Inferior parietal cortex (tissue), 1 donor: ENCODE measurements around the gene RADX.

Experiments used
- DNase-seq: peaks from one replicate; pipeline ENCODE4 v3.0.0-alpha.2; 2016; ENCODE audit errors: extremely low spot score

The RADX gene

DNA sequence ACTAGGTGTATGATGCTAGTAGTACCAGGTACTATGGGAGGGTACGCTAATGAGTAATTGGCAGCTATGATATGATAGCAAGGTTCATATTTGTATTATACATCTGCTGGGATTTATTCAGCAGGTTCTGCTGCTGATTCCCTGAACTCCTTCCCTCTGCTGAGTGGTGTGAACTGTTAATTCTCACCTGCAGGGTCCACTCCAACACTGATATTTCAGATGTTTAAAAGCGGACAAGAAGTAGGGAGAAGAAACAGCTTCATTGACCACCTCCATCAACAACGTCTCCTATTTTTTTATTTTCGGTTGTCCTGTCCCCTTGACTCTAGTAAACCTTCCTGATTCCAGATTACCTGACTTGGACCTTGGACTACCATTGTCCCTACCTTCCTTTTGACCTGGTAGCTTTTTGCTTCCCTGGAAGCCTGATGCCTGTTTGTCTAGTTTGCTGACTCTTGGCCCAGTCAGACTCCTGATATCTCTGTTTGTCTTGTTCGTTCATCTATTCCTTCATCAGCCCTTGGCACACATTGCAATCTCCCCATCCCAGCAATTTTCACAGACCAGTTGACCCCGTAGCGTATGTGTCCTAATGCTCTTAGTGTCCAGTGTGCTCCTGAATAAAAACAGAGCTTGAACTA, 80.8 kb downstream of the RADX start:
- DNase-seq, result no peak

DNA sequence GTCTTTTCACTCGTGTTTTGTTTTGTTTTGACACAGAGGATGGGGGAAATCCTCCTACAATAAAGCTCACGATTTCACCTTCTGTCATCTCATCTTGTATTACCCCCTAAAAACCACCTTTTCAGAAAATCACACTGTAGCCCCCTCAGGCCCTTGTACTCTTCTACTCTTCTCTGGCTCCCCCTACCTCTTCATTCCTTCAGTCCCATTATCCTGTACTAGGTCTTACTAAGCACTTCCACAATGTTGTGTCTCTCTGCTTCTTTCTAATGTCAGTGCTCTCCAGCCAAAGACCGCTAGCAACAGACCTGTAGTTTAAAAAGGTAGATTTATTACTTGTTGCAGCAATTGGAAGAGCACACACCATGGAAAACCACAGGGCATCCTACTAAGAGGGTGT, 84.7 kb downstream of the RADX start:
- no peak for DNase-seq

DNA sequence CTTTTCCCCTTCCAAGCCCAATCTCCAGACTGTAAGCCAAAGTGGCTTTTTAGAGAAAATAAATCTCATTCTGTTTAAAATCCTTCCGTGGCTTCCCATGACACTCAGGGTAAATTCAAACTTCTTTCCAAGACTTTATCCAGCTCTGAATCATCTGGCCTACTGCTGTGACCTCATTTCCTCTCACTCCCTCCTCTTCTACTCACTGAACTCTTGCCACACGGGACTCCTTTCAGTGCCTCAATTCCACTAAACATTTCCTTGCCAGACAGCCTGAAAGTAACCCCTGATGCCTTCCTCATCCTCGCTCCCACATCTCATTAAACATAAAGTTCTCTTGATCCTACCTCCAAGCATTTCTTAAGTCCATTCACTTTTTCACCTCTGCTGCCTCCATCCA, 86.9 kb downstream of the RADX start:
- no peak for DNase-seq

DNA sequence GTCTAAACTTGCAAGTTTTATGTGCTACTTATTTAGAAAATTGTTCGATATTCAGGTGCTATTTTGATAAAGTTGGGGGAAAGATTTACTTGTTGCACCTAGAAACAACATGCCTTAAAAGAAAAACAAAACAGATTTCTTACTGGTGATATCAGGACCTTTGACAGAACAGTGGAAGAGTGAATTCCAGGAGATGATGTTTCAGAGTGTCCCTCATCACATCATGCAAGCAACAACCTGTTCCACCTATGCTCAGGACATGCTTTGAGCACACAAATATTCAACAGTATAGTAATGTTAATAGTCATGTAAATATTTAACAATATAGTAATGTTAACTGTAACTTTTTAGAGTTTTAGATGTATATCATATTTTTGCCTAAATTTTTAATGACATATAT, 90.9 kb downstream of the RADX start:
- DNase-seq, result no peak

DNA sequence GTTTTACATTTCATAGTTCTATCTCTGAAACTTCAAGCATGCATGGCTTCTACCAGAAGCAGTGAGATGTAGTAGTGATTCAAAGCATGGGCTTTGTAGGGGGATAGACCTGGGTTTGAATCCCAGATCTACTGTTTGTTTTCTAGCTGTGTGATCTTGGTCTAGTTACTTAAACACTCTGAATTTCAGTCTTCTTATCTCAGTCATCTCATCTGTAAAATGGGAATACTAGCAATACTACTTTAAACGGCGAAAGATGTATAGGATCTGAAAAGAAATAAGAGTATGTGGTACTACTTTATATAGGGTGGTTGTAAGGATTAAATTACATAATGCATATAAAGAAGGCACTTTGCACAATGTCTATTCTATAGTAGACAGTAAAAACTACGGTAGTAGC, 94.7 kb downstream of the RADX start:
- DNase-seq, result no peak

DNA sequence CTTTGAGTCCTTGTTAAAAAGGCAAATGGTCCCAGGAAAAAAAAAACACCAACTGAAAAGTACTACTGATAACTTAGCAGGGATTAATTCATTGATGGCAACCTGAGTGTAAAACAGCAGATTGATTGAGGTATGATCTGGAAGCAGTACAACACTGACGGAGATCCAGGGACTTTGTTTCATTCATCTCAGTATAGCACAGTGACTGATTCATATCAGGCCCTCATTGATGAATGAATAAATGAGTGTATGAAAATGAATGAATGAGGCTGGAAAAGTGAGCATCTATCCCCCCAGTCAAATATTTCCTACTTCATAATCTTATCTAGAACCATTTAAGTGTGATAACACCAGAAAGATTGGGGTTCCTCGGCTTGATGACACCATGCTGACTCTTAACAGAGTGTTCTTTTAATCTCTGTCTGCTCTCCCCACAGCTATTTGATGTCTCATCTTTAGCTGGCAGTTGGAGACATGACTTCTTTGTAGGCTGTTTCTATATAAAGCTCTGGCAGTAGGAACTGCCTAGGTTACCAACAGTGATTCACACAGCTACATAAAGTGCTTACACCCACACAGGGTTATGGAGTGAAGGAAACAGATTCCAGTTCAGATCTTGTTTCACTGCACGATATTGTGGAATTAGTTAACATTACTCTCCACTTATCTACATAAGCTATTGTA, 96.1 kb downstream of the RADX start:
- no peak for DNase-seq

DNA sequence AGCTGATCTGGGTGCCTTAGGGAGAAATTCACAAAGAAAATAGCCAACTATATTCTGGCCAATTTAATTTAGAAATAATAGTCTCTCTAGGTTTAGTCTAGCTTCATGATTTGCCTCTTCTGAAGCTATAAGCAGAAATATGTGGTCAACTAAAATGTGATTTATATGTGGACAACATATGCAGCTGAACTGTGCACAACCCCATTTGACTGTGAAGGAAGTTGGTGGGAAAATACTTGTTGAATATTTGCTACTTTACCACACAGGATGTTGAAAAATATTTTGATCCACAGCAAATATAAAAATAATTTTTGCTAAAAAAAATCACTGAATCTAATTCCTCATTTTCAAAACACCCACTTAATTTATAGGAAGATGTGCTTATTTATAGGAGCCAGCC, 99.0 kb downstream of the RADX start:
- no peak for DNase-seq

DNA sequence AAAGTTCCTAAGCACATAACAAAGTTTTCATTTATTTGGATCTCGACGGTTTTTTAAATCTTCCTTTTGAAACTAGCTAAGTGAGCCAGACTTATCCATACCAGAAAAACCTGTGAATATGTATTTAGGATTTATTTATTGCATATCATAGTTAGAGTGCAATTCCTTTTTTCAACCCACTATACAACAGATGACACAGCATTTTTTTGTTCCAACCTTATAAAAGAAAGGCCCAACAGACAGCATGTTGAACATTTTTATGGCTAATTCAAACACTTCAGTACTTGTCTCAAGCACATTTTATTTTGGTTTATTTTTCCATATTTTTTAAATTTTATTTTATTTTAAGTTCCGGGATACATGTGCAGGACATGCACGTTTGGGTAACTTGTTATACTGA, 99.6 kb downstream of the RADX start:
- no peak for DNase-seq

DNA sequence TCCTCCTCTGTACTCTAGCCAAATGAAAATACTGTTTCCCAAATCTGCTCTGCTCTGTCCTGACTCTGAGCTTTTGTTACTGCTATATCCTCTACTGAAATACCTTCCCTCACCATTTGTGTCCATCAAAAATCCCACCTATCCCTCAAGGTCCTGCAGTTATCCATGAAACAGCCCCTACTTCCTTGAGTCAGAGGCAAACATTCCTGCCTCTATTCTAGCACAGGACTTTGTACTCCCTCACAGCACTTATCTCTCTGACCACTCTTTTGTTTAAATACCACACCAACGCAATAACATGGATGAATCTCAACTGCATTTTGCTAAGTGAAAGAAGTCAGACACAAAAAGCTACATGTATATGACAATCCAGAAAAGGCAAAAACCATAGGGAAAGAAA, 104.2 kb downstream of the RADX start:
- no peak for DNase-seq

DNA sequence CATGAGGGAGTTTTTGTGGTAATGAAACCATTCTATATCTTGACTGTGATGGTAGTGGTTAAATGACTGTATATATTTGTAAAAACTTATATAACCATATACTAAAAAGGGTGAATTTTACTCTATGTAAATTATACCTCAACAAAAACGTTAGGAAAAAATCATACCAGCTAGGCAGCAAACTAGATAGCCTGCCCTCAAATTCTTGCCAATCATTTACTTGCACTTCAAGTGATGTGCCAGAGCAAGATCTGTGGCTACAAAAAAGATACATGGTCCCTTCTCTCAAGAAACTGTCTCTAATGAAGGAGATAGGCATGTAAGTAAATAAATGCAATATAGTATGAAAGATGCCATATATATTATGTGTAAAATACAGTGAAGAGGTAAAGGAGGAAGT, 104.7 kb downstream of the RADX start:
- DNase-seq, result no peak

DNA sequence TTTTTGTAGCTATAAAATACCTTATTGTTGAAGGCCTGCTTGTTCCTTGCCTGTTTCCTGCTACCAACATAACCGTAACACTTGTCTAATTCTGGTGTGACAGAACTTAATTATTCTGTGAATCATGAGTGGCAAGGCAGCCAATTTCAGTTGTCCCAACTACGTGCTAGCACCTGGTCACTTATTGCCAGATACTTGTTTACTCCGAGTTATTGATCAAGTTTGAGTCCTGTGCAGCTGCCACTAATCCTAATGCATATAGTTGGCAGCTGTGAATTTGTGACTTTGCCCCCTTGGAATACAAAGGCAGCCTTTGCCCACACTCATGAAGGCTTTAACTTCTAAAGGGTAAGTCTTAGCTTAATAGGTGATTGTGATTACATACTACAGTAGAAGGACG, 106.9 kb downstream of the RADX start:
- no peak for DNase-seq

DNA sequence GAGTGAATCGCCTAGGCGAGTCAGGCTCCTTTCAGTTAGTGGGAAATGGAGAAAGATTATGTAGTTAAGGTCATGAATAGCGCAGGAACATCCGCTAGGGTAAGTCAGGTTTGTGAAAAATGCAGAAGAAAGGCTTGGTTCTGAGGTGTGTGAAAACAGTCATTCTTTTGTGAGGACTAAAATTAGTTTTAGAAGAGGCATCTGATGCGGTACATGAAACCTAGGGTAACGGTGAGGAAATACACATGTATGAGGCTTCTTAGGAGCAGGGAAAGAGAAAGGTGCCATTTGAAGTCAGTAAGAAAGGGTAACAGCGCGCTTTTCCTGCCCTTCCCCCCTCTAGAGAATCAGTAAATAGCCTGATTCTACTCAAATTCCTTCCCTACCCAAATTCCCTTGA, 114.2 kb downstream of the RADX start:
- no peak for DNase-seq

DNA sequence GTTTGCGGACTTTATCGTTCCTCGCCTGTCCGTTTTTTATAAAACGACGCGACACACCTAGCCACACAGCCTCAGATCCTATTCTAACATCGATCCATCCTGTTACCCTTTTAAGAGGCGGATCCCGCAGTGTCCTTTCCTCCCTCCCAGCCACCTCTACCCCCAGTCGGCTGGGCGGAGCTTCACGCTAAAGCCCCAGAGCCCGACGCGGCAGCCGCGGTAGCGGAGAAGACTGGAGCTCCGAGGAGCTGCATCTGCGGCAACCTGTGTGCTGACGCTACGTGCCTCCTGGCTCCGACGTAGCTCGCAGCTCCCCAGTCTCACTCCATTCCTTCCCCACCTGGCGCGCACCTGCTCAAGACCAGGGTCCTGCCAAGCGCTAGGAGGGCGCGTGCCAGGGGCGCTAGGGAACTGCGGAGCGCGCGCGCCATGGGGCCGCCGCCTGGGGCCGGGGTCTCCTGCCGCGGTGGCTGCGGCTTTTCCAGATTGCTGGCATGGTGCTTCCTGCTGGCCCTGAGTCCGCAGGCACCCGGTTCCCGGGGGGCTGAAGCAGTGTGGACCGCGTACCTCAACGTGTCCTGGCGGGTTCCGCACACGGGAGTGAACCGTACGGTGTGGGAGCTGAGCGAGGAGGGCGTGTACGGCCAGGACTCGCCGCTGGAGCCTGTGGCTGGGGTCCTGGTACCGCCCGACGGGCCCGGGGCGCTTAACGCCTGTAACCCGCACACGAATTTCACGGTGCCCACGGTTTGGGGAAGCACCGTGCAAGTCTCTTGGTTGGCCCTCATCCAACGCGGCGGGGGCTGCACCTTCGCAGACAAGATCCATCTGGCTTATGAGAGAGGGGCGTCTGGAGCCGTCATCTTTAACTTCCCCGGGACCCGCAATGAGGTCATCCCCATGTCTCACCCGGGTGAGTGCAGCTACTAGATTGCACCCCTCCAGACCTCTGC, 115.0 kb downstream of the RADX start, which contains the start of gene RNF128:
Gene RNF128, plus strand, starts transcription at position 217 of the 953 bp plus-strand sequence. Its CDS starts 213 bp downstream, at position 430.
- DNase-seq, result peak; percentile 27

DNA sequence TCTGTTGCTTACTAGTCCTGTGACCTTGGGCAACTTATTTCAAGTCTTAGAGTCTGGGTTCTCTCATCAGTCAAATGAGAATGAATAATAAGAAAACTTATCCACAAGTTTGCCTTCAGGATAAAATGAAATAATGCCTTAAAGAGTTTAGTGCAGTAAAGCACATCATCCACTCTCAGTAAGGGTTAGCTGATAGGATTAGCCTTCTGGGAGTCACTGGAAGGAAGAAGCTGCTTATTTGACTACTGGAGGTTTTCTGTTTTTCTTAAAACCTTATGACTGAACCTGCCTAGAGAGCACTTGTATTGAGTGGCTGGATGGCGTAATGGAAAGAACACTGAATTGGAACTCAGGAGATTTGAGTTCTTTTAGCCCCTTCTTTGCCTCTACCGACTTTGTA, 116.6 kb downstream of the RADX start:
- no peak for DNase-seq
